SK-N-SH (cell line): Measurements from ENCODE around the gene ZNF33B.

Source experiments
- CHD2 ChIP-seq: fragments of 150-350 bp; IDR thresholded peaks from 2 replicates; pipeline ENCODE4 v1.6.1; 2018; ENCODE audit warnings: low read length; ENCODE audit not compliant: partially characterized antibody
- EP300 ChIP-seq, 2 experiments: IDR thresholded peaks; 2 replicates each; pipeline versions ENCODE4 v1.4.0 to v1.6.1; 2012; ENCODE audit warnings: borderline replicate concordance in 1 of 2, low read depth in 1 of 2, low read length in 1 of 2
- MAX ChIP-seq: IDR thresholded peaks from 2 replicates; pipeline ENCODE4 v1.4.0; 2012; ENCODE audit warnings: low read depth
- POLR2AphosphoS5 ChIP-seq: IDR thresholded peaks from 2 replicates; pipeline ENCODE4 v1.6.1; 2012; ENCODE audit warnings: low read depth, low read length
- TAF1 ChIP-seq: IDR thresholded peaks from 2 replicates; pipeline ENCODE4 v1.6.1; 2012; ENCODE audit warnings: low read depth, mild to moderate bottlenecking, low read length, moderate library complexity, borderline replicate concordance
- TEAD4 ChIP-seq: IDR thresholded peaks from 2 replicates; pipeline ENCODE4 v1.4.0; 2012; ENCODE audit warnings: mild to moderate bottlenecking, borderline replicate concordance; ENCODE audit not compliant: insufficient read depth
- ZBTB33 ChIP-seq: IDR thresholded peaks from 2 replicates; pipeline ENCODE4 v1.4.0; 2012; ENCODE audit warnings: low read depth, borderline replicate concordance
- TF ChIP-seq, protein P1 (sequence below): fragments of 200-600 bp; sonication (generic); IDR thresholded peaks from 2 replicates; pipeline ENCODE4 v1.6.1; 2017; ENCODE audit warnings: antibody characterized with exemption, mild to moderate bottlenecking, moderate library complexity
- TF ChIP-seq, protein P2 (sequence below): IDR thresholded peaks from 2 replicates; pipeline ENCODE4 v1.6.1; 2012; ENCODE audit warnings: mild to moderate bottlenecking, low read depth, low read length, moderate library complexity
- TF ChIP-seq, protein P3 (sequence below): IDR thresholded peaks from 2 replicates; pipeline ENCODE4; 2012

DNA sequence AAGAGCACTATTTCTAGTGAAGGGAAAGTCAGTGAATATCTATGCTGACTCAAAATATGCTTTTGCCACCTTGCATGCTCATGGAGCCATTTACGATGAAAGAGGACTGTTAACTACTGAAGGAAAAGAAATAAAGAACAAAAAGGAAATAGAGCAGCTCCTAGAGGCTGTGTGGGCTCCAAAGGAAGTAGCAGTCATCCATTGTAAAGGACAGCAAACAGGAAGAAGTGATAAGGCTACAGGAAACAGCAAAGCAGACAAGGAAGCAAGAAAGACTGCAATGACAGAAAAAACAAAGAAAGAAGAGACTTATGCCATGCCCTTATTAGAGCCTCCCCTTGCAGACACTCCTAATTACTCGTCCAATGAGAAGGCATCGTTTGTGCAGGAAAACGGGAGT lies 12.0 kb upstream of the ZNF33B start:
- TF ChIP-seq EP300 (IDR thresholded peaks at IDR 0.05; ENCODE audit: borderline replicate concordance in 1 of 2, low read depth in 1 of 2, low read length in 1 of 2), result no peak
- TF ChIP-seq POLR2AphosphoS5, result no peak
- TF ChIP-seq, protein P1, sequence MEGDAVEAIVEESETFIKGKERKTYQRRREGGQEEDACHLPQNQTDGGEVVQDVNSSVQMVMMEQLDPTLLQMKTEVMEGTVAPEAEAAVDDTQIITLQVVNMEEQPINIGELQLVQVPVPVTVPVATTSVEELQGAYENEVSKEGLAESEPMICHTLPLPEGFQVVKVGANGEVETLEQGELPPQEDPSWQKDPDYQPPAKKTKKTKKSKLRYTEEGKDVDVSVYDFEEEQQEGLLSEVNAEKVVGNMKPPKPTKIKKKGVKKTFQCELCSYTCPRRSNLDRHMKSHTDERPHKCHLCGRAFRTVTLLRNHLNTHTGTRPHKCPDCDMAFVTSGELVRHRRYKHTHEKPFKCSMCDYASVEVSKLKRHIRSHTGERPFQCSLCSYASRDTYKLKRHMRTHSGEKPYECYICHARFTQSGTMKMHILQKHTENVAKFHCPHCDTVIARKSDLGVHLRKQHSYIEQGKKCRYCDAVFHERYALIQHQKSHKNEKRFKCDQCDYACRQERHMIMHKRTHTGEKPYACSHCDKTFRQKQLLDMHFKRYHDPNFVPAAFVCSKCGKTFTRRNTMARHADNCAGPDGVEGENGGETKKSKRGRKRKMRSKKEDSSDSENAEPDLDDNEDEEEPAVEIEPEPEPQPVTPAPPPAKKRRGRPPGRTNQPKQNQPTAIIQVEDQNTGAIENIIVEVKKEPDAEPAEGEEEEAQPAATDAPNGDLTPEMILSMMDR, result no peak
- no peak for TF ChIP-seq TAF1
- TF ChIP-seq, protein P2, sequence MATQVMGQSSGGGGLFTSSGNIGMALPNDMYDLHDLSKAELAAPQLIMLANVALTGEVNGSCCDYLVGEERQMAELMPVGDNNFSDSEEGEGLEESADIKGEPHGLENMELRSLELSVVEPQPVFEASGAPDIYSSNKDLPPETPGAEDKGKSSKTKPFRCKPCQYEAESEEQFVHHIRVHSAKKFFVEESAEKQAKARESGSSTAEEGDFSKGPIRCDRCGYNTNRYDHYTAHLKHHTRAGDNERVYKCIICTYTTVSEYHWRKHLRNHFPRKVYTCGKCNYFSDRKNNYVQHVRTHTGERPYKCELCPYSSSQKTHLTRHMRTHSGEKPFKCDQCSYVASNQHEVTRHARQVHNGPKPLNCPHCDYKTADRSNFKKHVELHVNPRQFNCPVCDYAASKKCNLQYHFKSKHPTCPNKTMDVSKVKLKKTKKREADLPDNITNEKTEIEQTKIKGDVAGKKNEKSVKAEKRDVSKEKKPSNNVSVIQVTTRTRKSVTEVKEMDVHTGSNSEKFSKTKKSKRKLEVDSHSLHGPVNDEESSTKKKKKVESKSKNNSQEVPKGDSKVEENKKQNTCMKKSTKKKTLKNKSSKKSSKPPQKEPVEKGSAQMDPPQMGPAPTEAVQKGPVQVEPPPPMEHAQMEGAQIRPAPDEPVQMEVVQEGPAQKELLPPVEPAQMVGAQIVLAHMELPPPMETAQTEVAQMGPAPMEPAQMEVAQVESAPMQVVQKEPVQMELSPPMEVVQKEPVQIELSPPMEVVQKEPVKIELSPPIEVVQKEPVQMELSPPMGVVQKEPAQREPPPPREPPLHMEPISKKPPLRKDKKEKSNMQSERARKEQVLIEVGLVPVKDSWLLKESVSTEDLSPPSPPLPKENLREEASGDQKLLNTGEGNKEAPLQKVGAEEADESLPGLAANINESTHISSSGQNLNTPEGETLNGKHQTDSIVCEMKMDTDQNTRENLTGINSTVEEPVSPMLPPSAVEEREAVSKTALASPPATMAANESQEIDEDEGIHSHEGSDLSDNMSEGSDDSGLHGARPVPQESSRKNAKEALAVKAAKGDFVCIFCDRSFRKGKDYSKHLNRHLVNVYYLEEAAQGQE, result no peak
- TF ChIP-seq TEAD4, result no peak
- TF ChIP-seq, protein P3, sequence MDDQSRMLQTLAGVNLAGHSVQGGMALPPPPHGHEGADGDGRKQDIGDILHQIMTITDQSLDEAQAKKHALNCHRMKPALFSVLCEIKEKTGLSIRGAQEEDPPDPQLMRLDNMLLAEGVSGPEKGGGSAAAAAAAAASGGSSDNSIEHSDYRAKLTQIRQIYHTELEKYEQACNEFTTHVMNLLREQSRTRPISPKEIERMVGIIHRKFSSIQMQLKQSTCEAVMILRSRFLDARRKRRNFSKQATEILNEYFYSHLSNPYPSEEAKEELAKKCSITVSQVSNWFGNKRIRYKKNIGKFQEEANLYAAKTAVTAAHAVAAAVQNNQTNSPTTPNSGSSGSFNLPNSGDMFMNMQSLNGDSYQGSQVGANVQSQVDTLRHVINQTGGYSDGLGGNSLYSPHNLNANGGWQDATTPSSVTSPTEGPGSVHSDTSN, result no peak
- TF ChIP-seq ZBTB33, result no peak
- TF ChIP-seq CHD2, result no peak
- TF ChIP-seq MAX, result no peak
